Dermis blood vessel endothelial cell (primary cell): Measurements from ENCODE around the gene CFAP119. TPM values are rescaled to one million over a fixed set of nuclear protein-coding genes. Genes with fewer than 3 reads are reported as not detected.

Experiments used
- DNase-seq: peaks from one replicate; pipeline ENCODE4 v3.0.0; 2010
- total RNA-seq: library from RNA; depleted of rRNA; stranded (reverse); fragments of >200 nt; gene quantifications from 2 replicates; pipeline ENCODE4 v1.2.3, GENCODE V29; 2014

Gene CFAP119
- total RNA-seq, 1 donor from 2014 or later, result 1.2 TPM

DNA sequence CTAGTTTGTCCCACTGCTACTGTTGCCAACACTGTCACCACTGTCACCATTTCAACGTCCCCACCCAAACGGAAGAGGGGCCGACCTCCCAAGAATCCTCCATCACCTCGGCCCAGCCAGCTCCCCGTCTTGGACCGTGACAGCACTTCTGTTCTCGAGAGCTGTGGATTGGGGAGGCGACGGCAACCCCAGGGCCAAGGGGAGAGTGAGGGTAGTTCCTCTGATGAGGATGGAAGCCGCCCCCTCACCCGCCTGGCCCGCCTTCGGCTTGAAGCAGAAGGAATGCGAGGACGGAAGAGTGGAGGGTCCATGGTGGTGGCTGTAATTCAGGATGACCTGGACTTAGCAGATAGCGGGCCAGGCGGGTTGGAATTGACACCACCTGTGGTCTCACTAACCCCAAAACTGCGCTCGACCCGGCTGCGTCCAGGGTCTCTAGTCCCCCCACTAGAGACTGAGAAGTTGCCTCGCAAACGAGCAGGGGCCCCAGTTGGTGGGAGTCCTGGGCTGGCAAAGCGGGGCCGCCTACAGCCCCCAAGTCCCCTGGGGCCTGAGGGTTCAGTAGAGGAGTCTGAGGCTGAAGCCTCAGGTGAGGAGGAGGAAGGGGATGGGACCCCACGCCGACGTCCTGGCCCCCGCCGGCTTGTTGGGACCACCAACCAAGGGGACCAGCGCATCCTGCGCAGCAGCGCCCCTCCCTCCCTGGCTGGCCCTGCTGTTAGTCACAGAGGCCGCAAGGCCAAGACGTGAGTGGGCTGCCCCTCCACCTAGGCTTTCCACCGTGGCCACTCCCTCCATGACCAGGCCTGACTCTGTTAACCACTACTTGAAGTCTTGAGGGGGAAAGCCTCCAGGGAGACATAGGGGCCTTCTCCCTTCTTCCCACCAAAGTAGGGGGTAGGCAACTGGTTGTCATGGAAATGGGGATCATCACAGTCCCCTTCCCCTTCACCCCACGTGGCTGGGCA, 22.6 kb downstream of the CFAP119 start:
- no peak for DNase-seq

GRCh38 chr16:30737794-30738648, 23.8 kb downstream of the CFAP119 start:
- DNase-seq, result no peak

- DNase-seq, result no peak
These were observed 24.7 kb downstream of the CFAP119 start for GRCh38 chr16:30736995-30737793.

DNA sequence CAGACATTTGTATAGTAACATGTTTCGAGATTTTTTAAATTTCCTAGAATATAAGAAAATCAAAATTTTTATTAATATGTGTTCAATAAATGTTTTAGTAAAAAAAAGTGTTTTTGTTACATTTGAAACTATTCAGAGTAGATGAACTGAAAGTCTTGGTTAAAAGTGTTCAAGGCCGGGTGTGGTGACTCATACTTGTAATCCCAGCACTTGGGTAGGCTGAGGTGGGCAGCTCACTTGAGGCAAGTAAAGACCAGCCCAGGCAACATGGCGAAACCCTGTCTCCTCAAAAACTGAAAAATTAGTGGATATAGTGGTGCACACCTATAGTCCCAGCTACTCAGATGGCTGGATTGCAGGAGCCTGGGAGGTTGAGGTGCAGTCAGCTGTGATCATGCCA, 30.5 kb downstream of the CFAP119 start:
- no peak for DNase-seq

DNA sequence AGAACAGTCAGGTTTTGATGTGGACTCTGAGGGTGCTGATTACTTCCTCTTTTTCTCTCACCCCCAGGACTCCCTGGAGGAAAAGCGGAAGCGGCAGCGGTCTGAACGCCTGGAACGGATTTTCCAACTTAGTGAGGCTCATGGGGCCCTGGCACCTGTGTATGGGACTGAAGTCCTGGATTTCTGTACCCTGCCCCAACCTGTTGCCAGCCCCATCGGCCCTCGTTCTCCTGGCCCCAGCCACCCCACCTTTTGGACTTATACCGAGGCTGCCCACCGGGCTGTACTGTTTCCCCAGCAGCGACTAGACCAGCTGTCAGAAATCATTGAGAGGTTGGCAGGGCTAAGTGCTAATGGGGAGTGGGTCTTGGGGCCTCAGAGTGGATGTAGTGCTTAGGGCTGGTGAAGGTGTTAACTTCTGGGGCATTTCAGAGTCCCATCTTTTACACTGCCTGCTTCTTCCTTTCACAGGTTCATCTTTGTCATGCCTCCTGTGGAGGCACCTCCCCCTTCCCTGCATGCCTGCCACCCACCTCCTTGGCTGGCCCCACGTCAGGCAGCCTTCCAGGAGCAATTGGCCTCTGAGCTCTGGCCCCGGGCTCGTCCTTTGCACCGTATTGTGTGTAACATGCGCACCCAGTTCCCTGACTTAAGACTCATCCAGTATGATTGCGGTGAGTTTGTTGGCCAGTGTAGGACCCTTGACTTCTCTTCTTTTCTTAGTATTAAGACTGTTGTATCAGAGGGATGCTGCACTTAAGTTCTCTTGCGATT, 32.8 kb downstream of the CFAP119 start:
- no peak for DNase-seq

DNA sequence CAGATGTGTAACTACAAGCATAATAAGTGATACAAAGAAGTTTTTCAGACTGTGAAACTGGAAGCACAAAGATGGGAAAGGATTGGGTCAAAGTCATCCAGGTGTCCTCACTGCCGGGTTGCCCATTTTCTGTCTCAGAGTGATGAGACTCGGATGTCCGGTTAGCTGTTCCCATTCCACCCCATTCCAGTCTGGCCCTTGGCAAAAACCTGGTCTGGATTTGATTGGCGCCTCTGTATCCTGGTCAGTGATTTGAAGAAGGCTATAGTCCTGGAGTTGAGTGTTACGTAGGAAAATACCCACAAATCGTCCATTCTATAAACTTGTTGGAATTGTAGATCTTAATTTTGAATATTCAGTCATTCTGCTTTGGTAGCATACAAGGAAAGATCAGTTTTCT, 33.5 kb downstream of the CFAP119 start:
- DNase-seq, result no peak

DNA sequence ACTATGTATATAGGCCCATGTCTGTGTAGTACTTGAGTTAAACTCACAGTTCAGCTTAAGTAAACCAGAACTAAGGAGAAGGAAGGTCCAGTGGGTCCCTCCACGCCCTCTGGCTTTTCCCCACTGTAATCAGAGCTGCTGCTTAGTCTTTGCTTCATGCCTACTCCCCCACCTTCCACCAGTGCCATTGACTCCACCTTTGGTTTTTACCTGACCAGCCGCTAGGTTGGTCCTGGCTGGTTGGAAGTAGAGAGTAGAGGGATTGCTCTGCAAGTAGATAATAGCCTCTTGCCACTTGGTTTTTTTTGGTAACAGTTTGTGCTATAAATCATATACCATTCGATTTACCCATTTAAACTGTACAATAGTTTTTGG, 36.5 kb downstream of the CFAP119 start:
- no peak for DNase-seq

DNA sequence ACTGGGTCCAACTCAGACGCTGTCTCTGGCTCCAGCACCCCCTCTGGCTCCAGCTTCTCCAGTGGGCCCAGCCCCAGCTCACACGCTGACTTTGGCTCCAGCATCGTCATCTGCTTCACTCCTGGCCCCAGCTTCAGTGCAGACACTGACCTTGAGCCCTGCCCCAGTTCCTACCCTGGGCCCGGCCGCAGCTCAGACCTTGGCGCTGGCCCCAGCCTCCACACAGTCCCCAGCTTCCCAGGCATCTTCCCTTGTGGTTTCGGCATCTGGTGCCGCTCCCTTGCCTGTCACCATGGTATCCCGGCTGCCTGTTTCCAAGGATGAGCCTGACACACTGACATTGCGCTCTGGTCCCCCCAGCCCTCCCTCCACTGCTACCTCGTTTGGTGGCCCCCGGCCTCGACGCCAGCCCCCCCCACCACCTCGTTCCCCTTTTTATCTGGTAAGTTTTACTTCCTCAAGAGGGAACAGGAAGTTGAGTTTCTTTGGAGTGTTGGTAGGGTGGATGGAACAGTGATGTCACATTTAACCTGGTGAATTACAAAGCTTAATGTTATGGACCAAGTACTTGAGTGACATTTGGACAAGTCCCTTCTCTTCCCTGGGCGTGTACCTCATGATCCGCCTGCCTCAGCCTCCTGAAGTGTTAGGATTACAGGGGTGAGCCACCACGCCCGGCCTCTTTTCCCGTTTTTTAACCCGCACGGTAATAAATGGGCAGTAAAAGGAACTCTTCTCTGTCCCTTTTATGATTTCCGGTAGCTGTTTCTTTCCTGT, 37.0 kb downstream of the CFAP119 start:
- no peak for DNase-seq

- no peak for DNase-seq
These were observed 38.0 kb downstream of the CFAP119 start for GRCh38 chr16:30723725-30724355.

DNA sequence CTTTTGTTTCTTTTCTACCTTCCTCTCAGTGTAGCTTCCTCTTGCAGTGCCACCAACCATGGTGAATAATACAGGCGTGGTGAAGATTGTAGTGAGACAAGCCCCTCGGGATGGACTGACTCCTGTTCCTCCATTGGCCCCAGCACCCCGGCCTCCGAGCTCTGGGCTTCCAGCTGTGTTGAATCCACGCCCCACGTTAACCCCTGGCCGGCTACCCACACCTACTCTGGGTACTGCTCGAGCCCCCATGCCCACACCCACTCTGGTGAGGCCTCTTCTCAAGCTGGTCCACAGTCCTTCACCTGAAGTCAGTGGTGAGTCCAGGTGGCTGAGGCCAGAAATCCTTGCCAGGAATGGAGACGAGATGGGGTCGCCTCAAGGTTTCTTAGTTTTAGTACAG, 38.9 kb downstream of the CFAP119 start:
- DNase-seq, result no peak

GRCh38 chr16:30722443-30722842, 39.4 kb downstream of the CFAP119 start:
- no peak for DNase-seq

DNA sequence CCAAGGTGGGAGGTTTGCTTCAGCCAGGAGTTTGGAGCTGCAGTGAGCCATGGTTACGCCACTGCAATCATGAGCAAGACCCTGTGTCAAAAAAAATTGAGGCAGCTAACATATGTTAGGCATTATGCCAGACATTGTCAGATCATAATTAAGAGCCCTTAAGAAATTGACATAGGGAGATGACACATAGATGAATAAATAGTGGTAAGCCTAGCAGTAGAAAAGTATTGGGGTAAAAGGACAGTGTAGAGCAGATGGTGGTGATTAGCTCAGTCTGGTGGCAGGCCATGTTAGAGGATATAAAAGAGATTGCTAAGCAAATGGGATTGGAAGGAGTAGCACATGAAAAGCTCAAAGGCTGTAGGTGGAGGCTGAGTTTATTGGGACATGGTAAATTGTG, 40.3 kb downstream of the CFAP119 start:
- DNase-seq, result no peak

GRCh38 chr16:30721167-30721566, 40.7 kb downstream of the CFAP119 start:
- DNase-seq, result no peak

DNA sequence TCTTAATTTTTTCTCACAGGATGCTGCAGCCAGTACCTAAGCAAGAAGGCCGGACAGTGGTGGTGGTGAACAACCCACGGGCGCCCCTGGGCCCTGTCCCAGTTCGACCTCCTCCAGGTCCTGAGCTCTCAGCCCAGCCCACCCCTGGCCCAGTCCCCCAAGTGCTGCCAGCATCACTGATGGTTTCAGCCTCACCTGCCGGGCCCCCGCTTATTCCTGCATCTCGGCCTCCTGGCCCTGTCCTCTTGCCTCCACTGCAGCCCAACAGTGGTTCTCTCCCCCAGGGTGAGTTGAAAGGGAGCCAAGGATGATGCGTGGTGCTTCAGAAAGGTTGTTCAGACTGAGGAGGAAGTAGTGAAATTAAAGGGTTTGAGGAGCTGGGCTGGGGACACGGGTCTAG, 41.2 kb downstream of the CFAP119 start:
- no peak for DNase-seq

GRCh38 chr16:30720086-30720485, 41.8 kb downstream of the CFAP119 start:
- no peak for DNase-seq

DNA sequence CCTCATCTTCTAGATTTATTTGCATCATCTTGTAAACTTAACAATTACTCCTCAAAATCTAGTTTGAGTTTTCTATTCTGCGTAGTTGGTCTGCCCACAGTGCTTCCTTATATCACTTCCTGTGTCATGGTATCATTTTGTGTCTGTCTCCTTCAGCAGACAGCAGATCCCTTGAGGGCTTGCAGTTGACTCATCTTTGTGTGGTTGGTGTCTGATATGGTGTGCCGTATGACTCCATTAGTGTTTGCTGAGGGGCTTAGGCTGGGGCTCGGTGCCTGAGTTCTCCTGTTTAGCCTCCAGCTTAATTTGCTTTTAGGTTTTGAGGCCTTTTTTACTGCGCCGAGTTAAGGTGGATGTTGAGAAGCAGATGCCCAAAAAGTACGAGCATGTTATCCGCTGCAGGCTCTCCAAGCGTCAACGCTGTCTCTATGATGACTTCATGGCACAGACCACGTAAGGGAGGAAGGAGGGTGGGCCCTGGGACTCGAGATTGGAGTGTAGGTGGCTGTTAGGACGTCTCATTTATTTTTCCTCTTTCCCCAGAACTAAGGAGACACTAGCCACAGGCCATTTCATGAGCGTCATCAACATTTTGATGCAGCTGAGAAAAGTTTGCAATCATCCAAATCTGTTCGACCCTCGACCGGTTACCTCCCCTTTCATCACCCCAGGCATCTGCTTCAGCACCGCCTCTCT, 46.0 kb downstream of the CFAP119 start:
- DNase-seq, result no peak

- no peak for DNase-seq
These were observed 50.1 kb downstream of the CFAP119 start for GRCh38 chr16:30711712-30712111.

GRCh38 chr16:30710971-30711370, 50.9 kb downstream of the CFAP119 start:
- no peak for DNase-seq
